Glomerular endothelial cell (primary cell): Measurements from ENCODE around the gene UBXN6. TPM values are rescaled to one million over a fixed set of nuclear protein-coding genes. Genes with fewer than 3 reads are reported as not detected.

Source experiments
- DNase-seq: peaks from one replicate; pipeline ENCODE4 v3.0.0-alpha.2; 2011; ENCODE audit warnings: low read depth, low spot score; ENCODE audit errors: extremely low read depth
- total RNA-seq: library from RNA; depleted of rRNA; stranded (reverse); fragments of >200 nt; gene quantifications from 2 replicates; pipeline ENCODE4 v1.2.3, GENCODE V29; 2015

UBXN6 gene
- total RNA-seq, 1 donor from 2014 or later: 91.1 TPM

DNA sequence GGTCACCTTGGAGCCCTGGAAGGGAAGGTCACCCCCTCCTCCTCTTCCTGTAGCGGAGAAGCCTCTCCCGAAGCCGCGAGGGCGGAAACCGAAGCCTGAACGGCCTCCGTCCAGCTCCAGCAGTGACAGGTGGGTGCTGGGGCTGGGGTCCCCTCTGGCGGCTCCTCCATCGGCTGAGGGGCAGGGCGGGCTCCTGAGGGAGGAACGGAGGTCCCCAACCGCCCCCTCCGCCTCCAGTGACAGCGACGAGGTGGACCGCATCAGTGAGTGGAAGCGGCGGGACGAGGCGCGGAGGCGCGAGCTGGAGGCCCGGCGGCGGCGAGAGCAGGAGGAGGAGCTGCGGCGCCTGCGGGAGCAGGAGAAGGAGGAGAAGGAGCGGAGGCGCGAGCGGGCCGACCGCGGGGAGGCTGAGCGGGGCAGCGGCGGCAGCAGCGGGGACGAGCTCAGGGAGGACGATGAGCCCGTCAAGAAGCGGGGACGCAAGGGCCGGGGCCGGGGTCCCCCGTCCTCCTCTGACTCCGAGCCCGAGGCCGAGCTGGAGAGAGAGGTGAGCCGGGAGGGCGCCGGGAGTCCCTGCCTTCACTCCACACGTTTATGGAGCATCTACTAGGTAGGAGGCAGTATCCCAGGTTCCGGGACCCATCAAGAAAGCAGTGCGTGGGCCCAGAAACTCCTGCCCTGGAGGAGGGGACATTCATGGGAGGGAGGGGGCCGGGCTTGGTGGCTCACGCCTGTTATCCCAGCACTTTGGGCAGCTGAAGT is 36.5 kb upstream of the UBXN6 start:
- DNase-seq: no peak

DNA sequence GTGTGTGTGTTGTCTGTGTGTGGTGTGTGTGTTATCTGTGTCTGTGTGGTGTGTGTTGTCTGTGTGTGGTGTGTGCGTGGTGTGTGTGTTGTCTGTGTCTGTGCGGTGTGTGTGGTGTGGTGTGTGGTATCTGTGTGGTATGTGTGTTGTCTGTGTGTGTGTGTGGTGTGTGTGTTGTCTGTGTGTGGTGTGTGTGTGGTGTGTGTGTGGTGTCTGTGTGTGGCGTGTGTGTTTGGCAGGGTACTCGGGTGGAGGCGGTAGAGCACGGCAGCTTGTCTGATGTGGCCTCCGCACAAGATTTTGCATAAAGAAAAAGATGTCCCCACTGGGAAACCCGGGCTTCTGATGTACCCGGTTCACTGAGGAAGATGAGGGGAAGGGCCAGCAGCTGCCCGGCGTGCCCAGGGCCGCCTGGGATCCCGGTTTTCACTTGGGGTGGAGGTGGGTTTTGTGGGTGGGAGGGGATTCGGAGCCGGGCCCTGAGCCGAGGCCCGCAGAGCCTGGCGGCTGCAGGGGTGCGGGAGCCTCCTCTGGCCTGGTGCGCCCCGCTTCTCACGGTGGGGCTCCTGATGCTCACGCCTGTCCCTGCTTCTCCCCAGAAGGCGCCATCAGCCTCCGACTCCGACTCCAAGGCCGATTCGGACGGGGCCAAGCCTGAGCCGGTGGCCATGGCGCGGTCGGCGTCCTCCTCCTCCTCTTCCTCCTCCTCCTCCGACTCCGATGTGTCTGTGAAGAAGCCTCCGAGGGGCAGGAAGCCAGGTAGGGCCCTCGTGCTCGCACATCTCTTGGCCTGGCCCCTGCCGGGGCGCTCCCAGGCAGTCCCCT is 35.7 kb upstream of the UBXN6 start:
- DNase-seq: no peak

DNA sequence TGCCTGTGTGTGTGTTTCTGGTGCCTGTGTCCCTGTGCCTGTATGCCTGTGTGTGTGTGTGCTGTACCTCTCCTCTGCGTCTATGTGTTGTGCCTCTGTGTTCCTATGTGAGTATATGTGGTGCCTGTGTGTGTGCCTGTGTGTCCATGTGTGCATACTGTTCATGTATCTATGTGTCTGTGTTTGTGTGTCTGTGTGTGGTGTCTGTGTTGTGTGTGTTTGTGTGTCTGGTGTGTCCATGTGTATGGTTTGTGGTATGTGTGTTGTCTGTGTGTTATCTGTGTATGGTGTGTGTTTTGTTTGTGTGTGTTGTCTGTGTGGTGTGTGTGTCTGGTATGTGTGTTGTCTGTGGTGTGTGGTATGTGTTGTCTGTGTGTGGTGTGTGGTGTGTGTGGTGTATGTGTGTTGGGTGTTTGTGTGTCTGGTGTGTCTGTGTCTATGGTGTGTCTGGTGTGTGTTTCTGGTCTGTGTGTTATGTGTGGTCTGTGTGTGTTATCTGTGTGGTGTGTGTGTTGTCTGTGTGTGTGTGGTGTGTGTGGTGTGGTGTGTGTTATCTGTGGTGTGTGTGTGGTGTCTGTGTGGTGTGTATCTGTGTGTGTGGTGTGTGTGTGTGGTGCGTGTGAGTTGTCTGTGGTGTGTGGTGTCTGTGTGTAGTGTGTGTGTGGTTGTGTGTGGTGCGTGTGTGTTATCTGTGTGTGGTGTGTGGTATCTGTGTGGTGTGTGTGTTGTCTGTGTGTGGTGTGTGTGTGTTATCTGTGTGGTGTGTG is 34.9 kb upstream of the UBXN6 start:
- DNase-seq: no peak

DNA sequence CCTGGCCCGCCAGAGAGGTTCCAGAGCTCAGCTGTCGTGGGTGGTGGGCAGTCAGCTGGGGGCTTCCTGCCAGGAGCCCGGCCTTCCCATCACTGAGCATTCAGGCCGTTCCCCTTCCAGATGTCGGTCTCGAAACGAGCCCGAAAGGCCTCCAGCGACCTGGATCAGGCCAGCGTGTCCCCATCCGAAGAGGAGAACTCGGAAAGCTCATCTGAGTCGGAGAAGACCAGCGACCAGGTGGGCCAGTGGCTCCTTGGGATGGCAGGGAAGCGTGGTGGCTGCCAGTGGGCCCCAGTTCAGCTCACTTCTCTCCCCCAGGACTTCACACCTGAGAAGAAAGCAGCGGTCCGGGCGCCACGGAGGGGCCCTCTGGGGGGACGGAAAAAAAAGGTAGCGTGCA is 33.9 kb upstream of the UBXN6 start:
- no peak for DNase-seq

DNA sequence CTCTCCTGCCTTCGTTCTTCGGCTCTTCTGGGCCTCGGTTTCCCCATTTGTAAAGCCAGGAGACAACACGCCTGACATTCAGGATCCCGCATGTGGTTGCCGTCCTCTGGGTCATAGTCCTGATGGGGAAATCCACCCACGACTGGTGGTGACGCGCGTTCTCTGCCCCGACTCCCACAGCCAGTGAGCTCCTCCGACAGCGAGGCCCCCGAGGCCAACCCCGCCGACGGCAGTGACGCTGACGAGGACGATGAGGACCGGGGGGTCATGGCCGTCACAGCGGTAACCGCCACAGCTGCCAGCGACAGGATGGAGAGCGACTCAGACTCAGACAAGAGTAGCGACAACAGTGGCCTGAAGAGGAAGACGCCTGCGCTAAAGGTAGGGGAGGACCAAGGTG is 30.9 kb upstream of the UBXN6 start:
- no peak for DNase-seq

DNA sequence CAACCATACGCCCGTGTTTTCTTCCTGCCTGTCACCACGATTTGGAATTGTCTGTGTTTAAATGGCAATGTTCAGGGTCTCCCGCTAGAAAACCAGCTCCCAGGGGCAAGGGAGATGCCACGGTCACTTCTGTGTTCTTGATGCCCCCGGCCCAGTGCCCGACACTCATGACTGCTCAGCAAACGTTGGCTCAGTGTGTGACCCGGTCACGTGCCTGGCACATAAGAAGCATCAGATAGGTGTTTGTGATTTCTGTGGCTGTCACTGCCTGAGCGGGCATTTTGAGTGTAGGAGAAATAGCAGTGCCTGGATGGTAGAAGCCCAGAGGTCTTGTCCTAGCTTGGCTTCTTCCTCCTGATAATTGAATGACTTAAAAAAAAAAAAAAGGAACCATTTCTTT is 30.0 kb upstream of the UBXN6 start:
- DNase-seq: no peak

DNA sequence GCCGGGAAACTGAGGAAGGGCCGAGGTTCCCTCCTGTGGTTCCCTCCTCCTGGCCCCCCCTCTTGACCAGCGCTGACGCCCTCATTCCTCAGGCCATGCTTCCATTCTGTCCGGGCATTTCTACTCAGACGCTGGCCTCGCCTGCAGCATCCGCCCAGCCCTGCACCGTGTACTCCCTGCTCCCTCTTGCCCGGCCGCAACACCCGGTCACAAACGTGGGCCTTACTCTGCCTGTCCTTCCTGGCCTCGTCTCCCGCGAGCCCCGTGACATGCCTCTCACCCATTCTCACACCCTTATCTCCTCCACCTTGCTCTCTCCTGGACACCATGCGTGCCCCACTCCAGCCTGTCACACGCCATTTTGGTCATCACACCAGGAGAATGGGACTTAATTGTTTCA is 25.8 kb upstream of the UBXN6 start:
- no peak for DNase-seq

DNA sequence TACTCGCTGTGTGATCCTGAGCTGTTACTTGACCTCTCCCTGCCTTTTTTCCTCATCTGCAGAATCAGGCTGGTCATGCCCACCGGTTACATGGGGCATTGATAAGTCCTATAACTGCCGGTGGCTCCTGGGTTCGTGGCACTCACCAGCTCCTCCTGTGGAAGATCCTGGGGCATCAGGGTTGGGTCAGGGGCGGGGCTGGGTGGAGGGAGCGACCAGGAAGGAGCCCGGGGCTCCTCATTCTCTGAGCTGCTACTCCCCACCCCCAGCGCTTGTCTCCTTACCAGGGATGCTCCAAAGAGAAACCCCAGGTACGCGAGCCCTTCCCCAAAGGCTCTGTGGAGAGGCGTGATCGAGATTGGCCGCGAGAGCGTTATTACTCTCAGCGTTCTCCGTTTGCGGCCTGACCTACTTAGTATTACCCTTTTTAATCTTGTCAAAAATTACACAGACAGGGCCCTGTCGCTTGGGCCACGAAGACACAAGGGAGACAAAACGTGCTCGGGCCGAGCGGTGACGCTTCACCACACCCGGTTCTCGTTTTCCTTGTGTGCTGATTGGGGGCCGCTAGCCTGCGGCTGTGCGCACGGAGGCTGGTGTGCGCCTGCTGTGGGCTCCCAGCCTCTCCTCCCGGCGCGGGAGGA is 25.2 kb upstream of the UBXN6 start:
- DNase-seq: no peak

DNA sequence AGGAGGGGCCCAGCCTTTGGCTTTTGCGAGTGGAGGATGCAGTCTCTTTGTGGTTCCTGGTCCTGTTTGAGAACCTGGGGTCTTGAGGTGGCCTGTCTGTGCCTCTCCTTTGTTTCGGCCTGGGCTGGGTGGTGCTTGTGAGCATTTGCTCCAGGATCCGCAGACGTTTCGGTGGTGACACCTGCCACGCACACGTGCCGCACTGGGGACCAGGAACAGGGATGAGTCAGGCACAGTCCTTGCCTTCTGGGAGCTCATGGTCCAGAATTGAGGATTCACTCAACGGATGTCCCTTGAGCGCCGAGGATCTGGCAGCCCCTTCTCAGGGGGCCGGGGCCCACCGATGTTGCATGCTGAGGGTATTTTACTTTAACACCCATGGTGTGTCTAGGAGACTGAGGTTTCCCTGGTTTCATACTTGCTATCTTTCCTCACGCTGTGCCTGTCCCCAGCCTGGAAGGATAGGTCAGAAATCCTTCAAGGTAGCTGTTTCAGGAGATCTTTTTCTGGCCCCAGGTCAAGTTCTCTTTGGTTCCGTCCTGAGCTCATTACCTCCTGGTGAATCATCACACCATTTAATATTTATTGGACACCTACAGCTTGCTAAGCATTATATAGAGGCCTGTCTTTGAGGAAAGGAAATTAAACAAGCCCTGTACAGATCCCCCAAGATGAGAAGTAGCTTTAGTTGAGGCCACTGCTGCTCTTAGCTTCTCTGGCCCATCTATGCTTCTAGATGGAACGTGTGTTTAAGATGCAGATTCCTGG is 19.6 kb upstream of the UBXN6 start:
- no peak for DNase-seq

DNA sequence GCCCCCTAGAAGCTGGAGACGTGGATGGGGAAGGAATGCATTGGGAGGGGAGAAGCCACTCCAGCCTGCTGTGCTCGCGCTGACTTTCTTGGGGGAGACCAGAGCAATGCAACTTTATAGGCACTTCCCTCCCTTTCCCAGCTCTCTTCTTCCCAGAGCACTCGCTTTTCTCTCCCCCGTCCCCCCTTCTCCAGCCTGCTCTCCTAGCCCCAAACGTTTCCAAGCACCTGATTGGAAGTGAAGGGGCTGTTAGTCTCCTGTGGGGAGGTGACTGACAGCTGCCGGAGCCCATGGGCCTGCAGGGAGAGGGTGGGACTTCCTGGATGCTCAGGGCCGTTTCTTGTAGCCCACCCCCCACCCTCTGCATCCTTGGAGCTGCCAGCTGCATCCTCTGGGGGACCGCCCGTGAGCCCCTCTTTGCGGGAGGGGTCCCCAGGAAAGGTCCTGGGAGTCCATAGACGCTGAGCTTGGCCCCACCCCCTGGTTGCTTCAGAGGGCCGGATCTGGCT is 17.0 kb upstream of the UBXN6 start:
- DNase-seq: no peak

DNA sequence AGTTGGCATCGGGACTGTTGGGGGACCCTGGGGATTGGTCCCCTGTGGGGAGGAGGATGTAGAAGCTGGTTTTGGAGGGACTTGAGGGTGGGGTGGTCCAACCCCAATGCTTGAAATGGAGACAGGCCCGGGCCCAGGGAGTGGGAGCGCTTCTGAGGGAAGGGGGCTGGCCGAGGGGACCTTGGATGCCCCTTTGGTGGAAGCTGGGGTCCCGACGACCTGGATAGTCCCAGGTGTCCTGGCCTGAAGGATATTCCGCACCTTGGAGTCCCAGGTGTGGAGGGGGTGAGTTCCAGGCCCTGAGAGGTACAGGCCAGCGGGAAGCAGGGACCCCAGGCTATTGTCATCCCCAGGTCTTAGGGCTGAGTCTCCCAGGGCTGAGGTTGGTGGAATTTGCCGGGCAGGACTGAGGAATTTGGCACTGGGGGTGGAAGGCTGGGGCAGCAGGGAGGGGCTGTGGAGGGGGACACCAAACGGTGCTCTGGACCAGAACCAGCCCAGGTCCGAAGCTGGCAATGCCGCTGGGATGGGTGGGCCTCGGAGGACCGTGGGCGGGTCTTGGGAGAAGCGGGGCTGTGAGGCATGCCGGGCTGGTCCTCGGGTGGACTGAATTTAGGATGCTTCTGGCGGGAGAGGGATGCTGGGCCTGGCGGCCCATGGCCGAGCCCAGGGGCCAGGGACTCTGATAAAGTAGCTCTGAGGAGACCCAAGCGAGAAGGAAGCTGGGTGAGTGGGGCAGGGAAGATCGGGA is 16.3 kb upstream of the UBXN6 start:
- DNase-seq: no peak

DNA sequence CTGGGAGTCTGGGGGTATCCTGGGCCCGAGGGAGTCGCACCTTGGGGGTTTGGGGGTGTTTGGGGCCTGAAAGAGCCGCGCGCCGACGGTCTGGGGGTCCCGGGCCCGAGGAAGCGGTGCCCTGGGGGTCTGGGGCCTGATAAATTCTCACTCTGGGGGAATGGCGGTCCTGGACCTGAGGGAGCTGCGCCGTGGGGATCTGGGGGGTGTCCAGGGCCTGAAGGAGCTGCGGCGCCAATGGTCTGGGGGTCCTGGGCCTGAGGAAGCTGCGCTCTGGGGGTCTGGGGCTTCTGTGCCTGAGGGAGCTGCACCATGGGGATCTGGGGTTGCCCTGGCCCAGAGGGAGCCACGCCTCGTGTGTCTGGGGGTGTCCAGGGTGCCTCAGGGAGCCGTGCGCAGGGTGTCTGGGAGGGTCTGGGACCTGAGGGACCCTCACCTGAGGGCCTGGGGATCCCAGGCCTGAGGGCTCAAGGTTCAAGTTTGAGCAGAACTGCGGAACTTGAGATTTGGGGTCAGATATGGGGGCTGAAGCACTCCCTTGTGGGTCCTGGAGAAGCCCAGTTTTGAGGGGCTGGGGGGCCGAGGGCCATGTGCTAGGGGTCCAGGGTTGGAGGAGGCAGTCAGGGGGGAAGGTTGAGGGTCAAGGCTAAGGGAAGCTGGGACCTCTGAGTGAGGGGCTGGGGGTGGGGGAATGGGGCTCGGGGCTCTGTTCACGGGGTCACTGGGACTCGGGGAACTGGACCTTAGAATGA is 15.6 kb upstream of the UBXN6 start:
- no peak for DNase-seq

DNA sequence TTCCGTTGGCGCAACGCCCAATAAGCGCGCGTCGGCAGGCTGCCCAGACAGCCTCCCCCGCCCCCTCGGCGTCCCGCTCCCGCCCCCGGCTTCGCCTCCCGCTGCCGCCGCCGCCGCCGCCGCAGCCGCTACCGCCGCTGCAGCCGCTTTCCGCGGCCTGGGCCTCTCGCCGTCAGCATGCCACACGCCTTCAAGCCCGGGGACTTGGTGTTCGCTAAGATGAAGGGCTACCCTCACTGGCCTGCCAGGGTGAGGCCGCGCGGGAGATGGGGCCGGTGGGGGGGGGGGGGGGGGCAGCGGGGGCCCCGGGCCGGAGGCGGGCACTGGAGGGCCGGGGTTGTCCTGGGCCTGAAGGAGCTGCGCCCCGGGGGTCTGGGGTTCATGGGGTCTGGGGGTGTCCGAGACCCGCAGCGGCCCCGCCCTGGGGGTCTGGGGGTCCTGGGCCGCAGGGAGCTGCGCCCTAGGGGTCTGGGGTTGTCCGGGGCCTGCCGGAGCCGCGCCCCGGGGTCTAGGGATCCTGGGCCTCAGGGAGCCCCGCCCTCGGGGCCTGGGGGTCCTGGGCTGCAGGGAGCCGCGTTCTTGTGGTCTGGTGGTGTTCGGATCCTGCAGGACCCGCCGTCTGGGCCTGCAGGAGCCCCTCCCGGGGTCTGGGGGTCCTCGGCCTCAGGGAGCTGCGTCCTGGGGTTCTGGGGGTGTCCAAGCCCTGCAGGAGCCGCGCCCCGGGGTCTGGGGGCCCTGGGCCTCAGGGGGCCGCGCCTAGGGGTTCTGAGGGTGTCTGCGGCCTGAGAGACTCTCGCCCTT is 14.8 kb upstream of the UBXN6 start, which contains the start of gene HDGFL2:
Gene HDGFL2 (plus strand): TSS at position 124 of the 801 bp plus-strand sequence. CDS start 54 bp downstream, at position 178.
- DNase-seq: no peak

DNA sequence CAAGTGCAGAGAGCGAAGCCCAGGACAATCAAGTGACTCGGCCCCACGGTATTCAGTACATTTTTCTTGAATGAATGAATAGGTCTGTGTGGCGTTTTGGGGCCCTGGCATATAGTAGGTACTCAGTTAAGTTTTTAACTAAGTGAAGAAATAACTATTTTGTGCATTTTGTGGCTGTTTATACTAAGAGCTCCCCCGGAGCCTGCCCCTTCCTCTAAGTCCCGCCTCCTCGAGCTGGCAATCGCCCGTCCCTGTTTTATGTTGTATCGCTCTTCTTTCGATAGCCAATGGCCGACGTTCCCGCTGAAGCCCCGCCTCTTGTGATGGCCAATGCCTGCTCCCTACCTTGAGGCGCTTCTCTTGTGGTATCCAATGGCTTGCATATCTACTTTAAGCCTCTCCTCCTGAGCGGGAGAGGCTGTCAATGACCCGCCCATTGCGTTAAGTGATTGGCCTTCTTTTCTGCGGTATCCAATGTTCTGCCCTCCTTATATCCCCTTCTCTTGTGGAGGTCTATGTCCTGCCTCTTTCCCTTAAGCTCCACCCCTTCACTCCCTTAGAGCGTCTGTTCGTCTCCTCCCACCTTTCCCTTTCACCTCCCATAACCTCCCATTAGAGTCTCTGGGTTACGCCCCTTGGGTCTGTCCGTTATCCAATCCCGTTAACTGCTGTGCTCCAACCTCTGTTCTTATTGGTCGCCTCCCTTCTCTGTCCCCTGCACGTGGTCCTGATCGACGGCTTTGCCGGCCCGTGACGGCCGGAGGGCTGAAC is 14.0 kb upstream of the UBXN6 start:
- DNase-seq: peak; percentile 100

DNA sequence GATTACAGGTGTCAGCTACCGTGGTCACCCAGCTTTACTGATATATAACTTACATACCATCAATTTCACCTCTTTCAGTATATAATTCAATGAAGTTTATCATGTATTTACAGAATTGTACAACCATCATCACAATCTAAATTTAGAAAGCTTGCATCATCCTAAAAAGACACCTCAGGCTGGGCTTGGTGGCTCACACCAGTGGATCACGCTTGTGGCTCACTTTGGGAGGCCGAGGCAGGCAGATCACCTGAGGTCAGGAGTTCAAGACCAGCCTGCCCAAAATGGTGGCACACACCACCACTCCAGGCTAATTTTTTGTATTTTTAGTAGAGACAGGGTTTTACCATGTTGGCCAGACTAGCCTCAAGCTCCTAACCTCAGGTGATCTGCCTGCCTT is 10.2 kb upstream of the UBXN6 start:
- DNase-seq: no peak

DNA sequence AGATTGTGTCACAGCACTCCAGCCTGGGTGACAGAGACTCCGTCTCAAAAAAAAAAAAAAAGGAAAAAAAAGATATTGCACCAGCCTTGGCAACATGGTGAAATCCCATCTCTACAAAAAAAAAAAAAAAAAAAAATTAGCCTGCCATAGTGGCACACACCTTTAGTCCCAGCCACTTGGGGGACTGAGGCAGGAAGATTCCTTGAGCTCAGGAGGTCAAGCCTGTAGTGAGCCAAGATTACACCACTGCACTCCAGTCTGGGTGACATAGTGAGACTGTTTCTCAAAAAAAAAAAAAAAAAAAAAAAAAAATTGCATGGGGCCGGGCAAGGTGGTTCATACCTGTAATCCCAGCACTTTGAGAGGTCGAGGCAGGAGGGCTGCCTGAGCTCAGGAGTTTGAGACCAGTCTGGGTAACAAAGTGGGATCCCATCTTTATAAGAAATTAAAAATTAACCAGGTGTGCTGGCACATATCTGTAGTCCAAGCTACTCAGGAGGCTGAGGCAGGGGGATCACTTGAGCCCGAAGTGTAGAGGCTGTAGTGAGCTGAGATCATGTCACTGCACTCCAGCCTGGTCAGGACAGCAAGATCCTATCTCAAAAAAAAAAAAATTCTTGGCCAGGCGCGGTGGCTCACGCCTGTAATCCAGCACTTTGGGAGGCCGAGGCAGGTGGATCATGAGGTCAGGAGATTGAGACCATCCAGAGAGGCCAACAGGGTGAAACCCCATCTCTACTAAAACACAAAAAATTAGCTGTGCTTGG is 7.4 kb upstream of the UBXN6 start:
- DNase-seq: no peak
